Measurements from ENCODE around the gene MAN2B1. TPM values are rescaled to one million over a fixed set of nuclear protein-coding genes. Genes with fewer than 3 reads are reported as not detected.

MAN2B1 gene
- total RNA-seq, 6 donors from 2014 or later, result 56.8 to 299 (median 121) TPM

DNA sequence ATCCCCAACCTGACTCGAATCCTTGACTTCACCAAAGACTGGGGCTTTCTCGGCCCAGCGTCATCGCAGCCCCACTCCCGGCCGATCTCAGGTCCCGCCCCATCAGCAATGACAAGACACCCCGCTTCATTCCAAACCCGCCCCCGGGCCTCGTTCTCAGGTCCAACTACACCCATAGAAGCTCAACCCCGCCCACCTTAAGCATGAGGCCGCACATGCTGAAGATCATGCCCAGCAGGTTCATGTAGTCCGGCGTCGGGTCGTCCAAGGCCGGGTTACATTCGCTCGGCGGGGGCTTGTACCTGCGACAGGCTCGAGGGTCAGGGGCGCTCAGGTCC lies 2.4 kb upstream of the MAN2B1 start:
- Histone ChIP-seq H3K4me1 (peaks cover 40 to 66% (median 44%) of the 10 kb centered on the region in 4 donors), H3K27ac (peak overlapping the region; percentile 93 to 97 (median 94)), H3K9me3 (no peaks in the 10 kb centered on the region), H3K36me3 (peaks cover 3 to 29% (median 13%) of the 10 kb centered on the region in 4 donors), H3K4me3 (peak overlapping the region; percentile 54 to 95 (median 82)), H3K27me3 (no peaks in the 10 kb centered on the region)
- DNase-seq, result peak in 1 of 2 donors; percentile 66
- ATAC-seq (ENCODE audit: low FRiP score in 2 of 2), result peak; percentile 4 to 57
- 1% methylated on average over 12 to 24 of the region's 24 CpGs for WGBS, 2 donors
- no peak for TF ChIP-seq POLR2A (IDR thresholded peaks at IDR 0.05)
- no peak for TF ChIP-seq EP300 (IDR thresholded peaks at IDR 0.05)
- TF ChIP-seq, protein P1, sequence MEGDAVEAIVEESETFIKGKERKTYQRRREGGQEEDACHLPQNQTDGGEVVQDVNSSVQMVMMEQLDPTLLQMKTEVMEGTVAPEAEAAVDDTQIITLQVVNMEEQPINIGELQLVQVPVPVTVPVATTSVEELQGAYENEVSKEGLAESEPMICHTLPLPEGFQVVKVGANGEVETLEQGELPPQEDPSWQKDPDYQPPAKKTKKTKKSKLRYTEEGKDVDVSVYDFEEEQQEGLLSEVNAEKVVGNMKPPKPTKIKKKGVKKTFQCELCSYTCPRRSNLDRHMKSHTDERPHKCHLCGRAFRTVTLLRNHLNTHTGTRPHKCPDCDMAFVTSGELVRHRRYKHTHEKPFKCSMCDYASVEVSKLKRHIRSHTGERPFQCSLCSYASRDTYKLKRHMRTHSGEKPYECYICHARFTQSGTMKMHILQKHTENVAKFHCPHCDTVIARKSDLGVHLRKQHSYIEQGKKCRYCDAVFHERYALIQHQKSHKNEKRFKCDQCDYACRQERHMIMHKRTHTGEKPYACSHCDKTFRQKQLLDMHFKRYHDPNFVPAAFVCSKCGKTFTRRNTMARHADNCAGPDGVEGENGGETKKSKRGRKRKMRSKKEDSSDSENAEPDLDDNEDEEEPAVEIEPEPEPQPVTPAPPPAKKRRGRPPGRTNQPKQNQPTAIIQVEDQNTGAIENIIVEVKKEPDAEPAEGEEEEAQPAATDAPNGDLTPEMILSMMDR (IDR thresholded peaks at IDR 0.05), result no peak
- no peak for TF ChIP-seq POLR2AphosphoS5 (IDR thresholded peaks at IDR 0.05)

DNA sequence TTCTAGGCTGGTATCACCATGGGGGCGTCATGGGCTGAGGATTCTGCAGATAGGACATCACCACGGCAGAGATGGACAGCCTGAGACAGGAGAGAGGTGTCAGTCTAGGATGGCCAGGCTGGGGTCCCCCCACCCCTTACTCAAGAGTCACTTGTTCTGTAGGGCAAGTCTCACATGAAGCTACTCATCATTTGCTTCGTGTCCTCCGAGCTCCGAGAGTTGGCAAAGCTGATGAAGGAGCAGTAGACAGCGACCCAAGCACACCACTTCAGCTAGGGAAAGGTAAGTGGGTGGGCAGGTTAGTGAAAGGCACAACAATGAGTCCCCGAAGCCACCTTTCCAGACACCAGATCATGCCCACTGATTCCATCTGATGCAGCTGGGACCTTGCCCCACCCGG lies 1.8 kb upstream of the MAN2B1 start:
- ATAC-seq (ENCODE audit: low FRiP score in 2 of 2) (no peak), DNase-seq (no peak)
- peaks cover 40 to 66% (median 44%) of the 10 kb centered on the region in 4 donors for H3K4me1 ChIP-seq
- no peaks in the 10 kb centered on the region for H3K9me3 ChIP-seq
- H3K27me3 ChIP-seq, result no peaks in the 10 kb centered on the region
- no peak for TF ChIP-seq POLR2A (IDR thresholded peaks at IDR 0.05)
- TF ChIP-seq, protein P1 (IDR thresholded peaks at IDR 0.05), result no peak
- TF ChIP-seq POLR2AphosphoS5 (IDR thresholded peaks at IDR 0.05), result no peak
- TF ChIP-seq EP300 (IDR thresholded peaks at IDR 0.05), result no peak
- H3K4me3 ChIP-seq, result peak overlapping the region; percentile 54 to 95 (median 82)
- peak overlapping the region; percentile 93 to 97 (median 94) for H3K27ac ChIP-seq
- WGBS, 2 donors, result 67 to 78% methylated on average over 7 to 8 of the region's 8 CpGs
- H3K36me3 ChIP-seq, result peaks cover 0 to 29% (median 13%) of the 10 kb centered on the region in 4 donors

DNA sequence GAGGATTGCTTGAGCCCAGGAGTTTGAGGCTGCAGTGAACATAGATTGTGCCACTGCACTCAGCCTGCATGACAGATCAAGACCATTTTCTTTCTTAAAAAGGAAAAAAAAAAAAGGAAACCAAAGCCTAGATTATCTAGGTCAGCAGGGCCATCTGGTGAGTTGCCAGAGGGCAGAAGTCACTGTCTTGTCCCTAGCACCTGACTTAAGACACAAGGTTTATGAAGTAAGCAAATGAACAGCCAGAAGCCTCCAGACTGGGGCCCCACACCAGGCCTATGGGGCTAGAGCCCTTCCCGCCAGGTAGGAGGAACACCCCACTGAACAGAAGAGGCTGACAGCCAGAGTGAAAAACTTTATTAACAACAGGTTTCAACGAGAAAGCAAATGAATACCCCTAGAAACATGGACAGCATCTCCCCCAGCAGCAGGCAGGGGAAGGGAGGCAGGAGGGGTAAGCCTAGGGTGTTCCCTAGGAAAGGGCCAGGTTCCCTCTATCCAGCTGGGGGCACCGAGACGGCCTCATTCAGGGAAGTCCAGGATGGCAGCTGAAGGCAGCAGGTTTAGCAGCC lies 1.3 kb upstream of the MAN2B1 start:
- DNase-seq, result no peak
- ATAC-seq (ENCODE audit: low FRiP score in 2 of 2), result no peak
- H3K27me3 ChIP-seq, result no peaks in the 10 kb centered on the region
- TF ChIP-seq POLR2A (IDR thresholded peaks at IDR 0.05), result no peak
- TF ChIP-seq EP300 (IDR thresholded peaks at IDR 0.05), result no peak
- no peak for TF ChIP-seq POLR2AphosphoS5 (IDR thresholded peaks at IDR 0.05)
- TF ChIP-seq, protein P1 (IDR thresholded peaks at IDR 0.05), result no peak
- no peaks in the 10 kb centered on the region for H3K9me3 ChIP-seq
- WGBS, 2 donors, result 64 to 79% methylated on average over 3 to 4 of the region's 4 CpGs
- peak overlapping the region in 1 of 4 donors; percentile 11 for H3K27ac ChIP-seq
- peak overlapping the region in 2 of 4 donors; percentile 54 to 94 for H3K4me3 ChIP-seq
- peaks cover 0 to 29% (median 15%) of the 10 kb centered on the region in 4 donors for H3K36me3 ChIP-seq
- peaks cover 40 to 66% (median 44%) of the 10 kb centered on the region in 4 donors for H3K4me1 ChIP-seq

GRCh38 chr19:12665671-12666264 lies 774 bp downstream of the MAN2B1 start:
- Histone ChIP-seq H3K4me1 (peaks cover 39 to 54% (median 44%) of the 10 kb centered on the region in 4 donors), H3K36me3 (peaks cover 5 to 42% (median 29%) of the 10 kb centered on the region in 4 donors), H3K9me3 (no peaks in the 10 kb centered on the region), H3K27ac (peak overlapping the region; percentile 79 to 89 (median 84)), H3K27me3 (no peaks in the 10 kb centered on the region), H3K4me3 (peak overlapping the region; percentile 69 to 90 (median 80))
- TF ChIP-seq EP300 (IDR thresholded peaks at IDR 0.05), result no peak
- peak in 1 of 2 donors; percentile 27 for DNase-seq
- ATAC-seq (ENCODE audit: low FRiP score in 2 of 2), result no peak
- 47 to 49% methylated on average over 6 to 12 of the region's 12 CpGs for WGBS, 2 donors

GRCh38 chr19:12665281-12665573 lies 1.3 kb downstream of the MAN2B1 start:
- peak overlapping the region in 3 of 4 donors; percentile 82 to 89 (median 87) for H3K27ac ChIP-seq
- peak overlapping the region in 3 of 4 donors; percentile 69 to 90 (median 84) for H3K4me3 ChIP-seq
- no peaks in the 10 kb centered on the region for H3K27me3 ChIP-seq
- peaks cover 6 to 47% (median 33%) of the 10 kb centered on the region in 4 donors for H3K36me3 ChIP-seq
- peaks cover 34 to 49% (median 38%) of the 10 kb centered on the region in 4 donors for H3K4me1 ChIP-seq
- DNase-seq, result peak in 1 of 2 donors; percentile 84
- peak; percentile 34 to 49 for ATAC-seq (ENCODE audit: low FRiP score in 2 of 2)
- no peaks in the 10 kb centered on the region for H3K9me3 ChIP-seq
- WGBS, 2 donors, result 66 to 74% methylated on average over 7 to 10 of the region's 10 CpGs
- TF ChIP-seq POLR2A (IDR thresholded peaks at IDR 0.05) (peak in 1 of 4 donors; percentile 33), EP300 (IDR thresholded peaks at IDR 0.05) (no peak)
